ENCODE results near the gene UGT1A10. TPM values are rescaled to one million over a fixed set of nuclear protein-coding genes. Genes with fewer than 3 reads are reported as not detected.
A peak's percentile ranks its signal among the peaks of the same experiment; 100 is the strongest.

The UGT1A10 gene
- total and polyA plus RNA-seq, 5 experiments from 2014 or later, result not detected

GRCh38 chr2:233821196-233821595 is 184.9 kb downstream of the UGT1A10 start:
- H3K9me3 Mint-ChIP-seq, result peaks cover 0 to 2% (median 0%) of the 10 kb centered on the region in 9 donors
- H3K4me1 Mint-ChIP-seq, result peaks cover 0 to 7% (median 5%) of the 10 kb centered on the region in 4 donors
- H3K27me3 Mint-ChIP-seq, result peaks cover 5 to 18% (median 6%) of the 10 kb centered on the region in 5 donors
- POLR2A ChIA-PET, result no interaction called here
- no peak for ATAC-seq
- DNase-seq, result no peak
- peak overlapping the region in 1 of 10 donors; percentile 62 for H3K27ac Mint-ChIP-seq
- no peaks in the 10 kb centered on the region for H3K36me3 Mint-ChIP-seq
- no peak overlapping the region for H3K4me3 Mint-ChIP-seq

DNA sequence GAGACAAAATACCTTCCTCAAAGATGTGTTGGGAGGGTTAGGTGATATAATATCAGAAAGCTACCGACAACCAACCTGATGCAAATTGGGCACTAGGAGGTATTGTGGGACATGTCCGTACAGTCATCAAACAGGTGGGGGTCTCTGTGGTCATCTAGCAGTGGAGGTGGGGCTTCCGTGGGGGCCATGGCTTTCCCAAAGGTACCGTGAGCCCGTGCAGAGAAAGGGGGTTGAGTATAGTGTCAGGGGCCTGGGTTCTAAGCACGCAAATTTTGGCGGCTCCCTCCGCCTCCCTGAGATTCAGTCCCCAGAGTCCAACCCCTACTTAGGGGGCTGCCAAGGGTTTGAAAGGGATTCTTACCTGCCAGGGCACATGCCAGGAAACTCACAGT is 185.5 kb downstream of the UGT1A10 start:
- peaks cover 4 to 18% (median 6%) of the 10 kb centered on the region in 5 donors for H3K27me3 Mint-ChIP-seq
- H3K4me3 Mint-ChIP-seq, result no peak overlapping the region
- no peaks in the 10 kb centered on the region for H3K36me3 Mint-ChIP-seq
- no peak for DNase-seq
- H3K9me3 Mint-ChIP-seq, result peaks cover 0 to 3% (median 0%) of the 10 kb centered on the region in 9 donors
- peak overlapping the region in 1 of 10 donors; percentile 62 for H3K27ac Mint-ChIP-seq
- peaks cover 0 to 7% (median 5%) of the 10 kb centered on the region in 4 donors for H3K4me1 Mint-ChIP-seq
- POLR2A ChIA-PET, result no interaction called here
- ATAC-seq, result no peak

DNA sequence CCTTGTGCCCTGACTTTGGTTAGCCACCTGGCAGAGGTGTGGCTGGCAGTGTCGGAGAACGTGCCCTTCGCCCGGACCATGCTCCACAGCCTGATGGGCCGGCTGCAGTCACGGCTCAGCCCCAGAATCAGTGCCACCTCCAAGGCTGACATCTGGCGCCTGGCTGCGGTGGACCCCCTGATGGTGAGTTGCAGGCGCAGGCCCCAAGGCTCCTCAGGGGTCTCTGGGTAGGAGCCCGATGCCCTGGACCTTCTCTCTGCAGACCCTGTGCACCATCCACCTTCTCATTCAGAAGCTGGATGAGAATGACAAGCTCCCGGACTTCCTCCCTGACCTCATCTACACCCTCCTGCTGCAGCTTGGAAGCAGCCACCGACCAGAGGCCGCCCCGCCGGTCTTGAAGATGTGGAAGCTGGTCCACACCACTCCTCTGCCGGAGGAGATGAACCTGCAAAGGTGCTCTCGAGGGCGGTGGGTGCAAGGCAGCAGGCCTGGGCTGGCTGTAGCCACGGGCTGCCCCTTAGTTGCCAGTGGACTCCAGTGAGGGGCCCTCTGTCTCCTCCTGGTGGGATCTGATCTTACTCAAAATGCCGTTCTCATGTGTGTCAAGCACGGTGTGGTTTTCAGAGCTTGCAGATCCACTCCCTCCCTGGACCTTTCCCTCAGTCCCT is 186.0 kb downstream of the UGT1A10 start:
- Mint-ChIP-seq H3K4me3 (no peak overlapping the region), H3K27me3 (peaks cover 2 to 12% (median 6%) of the 10 kb centered on the region in 5 donors), H3K4me1 (peaks cover 0 to 4% (median 2%) of the 10 kb centered on the region in 4 donors), H3K27ac (no peak overlapping the region), H3K36me3 (no peaks in the 10 kb centered on the region), H3K9me3 (peaks cover 0 to 3% (median 0%) of the 10 kb centered on the region in 9 donors)
- no peak for DNase-seq
- POLR2A ChIA-PET, result no interaction called here
- no peak for ATAC-seq

Other genes with a start within 250 kb of the UGT1A10 start
- gene USP40, start 69.7 kb upstream of the UGT1A10 start, total RNA-seq, result 10 to 100 TPM; 19.7 to 19.9 TPM
- 1 to 10 TPM; 6.0 to 9.4 (median 6.2) TPM for gene USP40, start 69.7 kb upstream of the UGT1A10 start, polyA plus RNA-seq
- not detected for gene UGT1A8, start 18.8 kb upstream of the UGT1A10 start, total RNA-seq
- not detected for gene UGT1A8, start 18.8 kb upstream of the UGT1A10 start, polyA plus RNA-seq
- not detected for gene UGT1A9, start 35.5 kb downstream of the UGT1A10 start, total RNA-seq
- gene UGT1A9, start 35.5 kb downstream of the UGT1A10 start, polyA plus RNA-seq, result not detected
- gene UGT1A7, start 45.5 kb downstream of the UGT1A10 start, total RNA-seq, result not detected
- gene UGT1A7, start 45.5 kb downstream of the UGT1A10 start, polyA plus RNA-seq, result not detected
- gene UGT1A6, start 56.4 kb downstream of the UGT1A10 start, total RNA-seq, result not detected
- gene UGT1A6, start 56.4 kb downstream of the UGT1A10 start, polyA plus RNA-seq, result not detected
- gene UGT1A5, start 76.5 kb downstream of the UGT1A10 start, total RNA-seq, result not detected
- gene UGT1A5, start 76.5 kb downstream of the UGT1A10 start, polyA plus RNA-seq, result not detected
- gene UGT1A4, start 82.3 kb downstream of the UGT1A10 start, total RNA-seq, result not detected
- not detected for gene UGT1A4, start 82.3 kb downstream of the UGT1A10 start, polyA plus RNA-seq
- gene UGT1A3, start 92.6 kb downstream of the UGT1A10 start, total RNA-seq, result not detected
- gene UGT1A3, start 92.6 kb downstream of the UGT1A10 start, polyA plus RNA-seq, result not detected
- not detected for gene UGT1A1, start 123.8 kb downstream of the UGT1A10 start, total RNA-seq
- gene UGT1A1, start 123.8 kb downstream of the UGT1A10 start, polyA plus RNA-seq, result not detected
- not detected for gene MROH2A, start 141.9 kb downstream of the UGT1A10 start, total RNA-seq
- not detected for gene MROH2A, start 141.9 kb downstream of the UGT1A10 start, polyA plus RNA-seq
- not detected for gene HJURP, start 218.1 kb downstream of the UGT1A10 start, total RNA-seq
- gene HJURP, start 218.1 kb downstream of the UGT1A10 start, polyA plus RNA-seq, result not detected

Data from naive thymus-derived CD8-positive, alpha-beta T cell (primary cell).